ENCODE data around the gene DIAPH3.

DNA sequence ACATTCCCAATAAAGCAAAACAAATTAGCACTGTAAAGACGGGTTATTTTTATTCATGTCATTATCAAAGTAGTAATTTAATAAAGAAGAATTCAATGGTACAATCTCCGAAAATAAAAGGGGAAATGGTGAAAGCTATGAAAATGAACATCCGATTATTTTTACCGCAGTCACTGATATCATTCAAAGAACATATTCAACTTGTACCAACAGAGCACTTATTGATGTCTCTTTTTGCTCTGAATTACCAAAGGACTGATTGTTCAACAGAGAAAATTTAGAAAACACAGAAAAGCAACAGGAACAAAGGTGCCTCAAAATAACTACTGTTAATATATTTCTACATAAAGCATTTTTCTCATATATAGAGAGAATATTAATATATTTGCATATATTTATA lies 119.4 kb downstream of the DIAPH3 start:
- TF ChIP-seq POU2F2 (IDR thresholded peaks at IDR 0.05; ENCODE audit: low read depth, low read length) (no peak), TAF1 (IDR thresholded peaks at IDR 0.05; ENCODE audit: low read depth, low read length) (no peak), POLR2AphosphoS5 (IDR thresholded peaks at IDR 0.05; ENCODE audit: low read depth, low read length) (no peak), POLR2A (IDR thresholded peaks at IDR 0.05; ENCODE audit: low read depth, low read length) (no peak), SPI1 (IDR thresholded peaks at IDR 0.05; ENCODE audit: low read depth, low read length) (no peak)
